KG1 (cell line): ENCODE data around the gene ZSWIM1.

Experiments
- DNase-seq: peaks from one replicate; lab custom pipeline; 2025; lab: John Stamatoyannopoulos, UW

ZSWIM1 gene

GRCh38 chr20:45880988-45881788, at the start of gene ZSWIM1:
Gene ZSWIM1, plus strand, starts transcription at chr20:45881227. Its CDS starts 1,366 bp downstream, at chr20:45882593.
- peak; percentile 99 for DNase-seq

GRCh38 chr20:45832619-45833018, 48.4 kb upstream of the ZSWIM1 start:
- no peak for DNase-seq

- no peak for DNase-seq
These were observed 47.8 kb upstream of the ZSWIM1 start, which contains the start of gene SNX21 for GRCh38 chr20:45833030-45833882. Gene SNX21, plus strand, starts transcription at chr20:45833799. Its CDS starts 121 bp downstream, at chr20:45833920.

GRCh38 chr20:45833883-45834796, 46.9 kb upstream of the ZSWIM1 start:
- no peak for DNase-seq

- DNase-seq = no peak
These were observed 46.2 kb upstream of the ZSWIM1 start for GRCh38 chr20:45834797-45835161.

- no peak for DNase-seq
These were observed 45.7 kb upstream of the ZSWIM1 start for GRCh38 chr20:45835329-45835765.

- DNase-seq = no peak
These were observed 45.2 kb upstream of the ZSWIM1 start for GRCh38 chr20:45835825-45836224.

- DNase-seq = no peak
These were observed 44.2 kb upstream of the ZSWIM1 start for GRCh38 chr20:45836841-45837240.

- DNase-seq = no peak
These were observed 40.3 kb upstream of the ZSWIM1 start for GRCh38 chr20:45840700-45841198.

GRCh38 chr20:45841407-45842129, 39.5 kb upstream of the ZSWIM1 start:
- no peak for DNase-seq

- DNase-seq = no peak
These were observed 38.7 kb upstream of the ZSWIM1 start for GRCh38 chr20:45842169-45842812.

GRCh38 chr20:45843506-45843905, 37.5 kb upstream of the ZSWIM1 start:
- DNase-seq = no peak

- DNase-seq = no peak
These were observed 35.6 kb upstream of the ZSWIM1 start for GRCh38 chr20:45845452-45845851.

GRCh38 chr20:45848421-45848820, 32.6 kb upstream of the ZSWIM1 start:
- no peak for DNase-seq

- DNase-seq = no peak
These were observed 32.0 kb upstream of the ZSWIM1 start for GRCh38 chr20:45848969-45849582.

- DNase-seq = no peak
These were observed 30.8 kb upstream of the ZSWIM1 start for GRCh38 chr20:45850238-45850637.

GRCh38 chr20:45850926-45851325, 30.1 kb upstream of the ZSWIM1 start:
- DNase-seq = no peak

- DNase-seq = no peak
These were observed 29.5 kb upstream of the ZSWIM1 start for GRCh38 chr20:45851501-45851900.

GRCh38 chr20:45852326-45852725, 28.7 kb upstream of the ZSWIM1 start:
- no peak for DNase-seq

GRCh38 chr20:45853484-45853883, 27.5 kb upstream of the ZSWIM1 start:
- DNase-seq = no peak
